HFFc6 (cell line): ENCODE results near the gene LHX8. TPM values are rescaled to one million over a fixed set of nuclear protein-coding genes. Genes with fewer than 3 reads are reported as not detected.

Experiments
- DNase-seq: peaks from one replicate; pipeline ENCODE4 v3.0.0-alpha.2; 2018
- H3K27ac Mint-ChIP-seq: 2 replicates; pipeline ENCODE4 v1.8.0; 2020; ENCODE audit warnings: mild to moderate bottlenecking, mixed read lengths
- H3K27me3 Mint-ChIP-seq: 2 replicates; pipeline ENCODE4 v1.8.0; 2021; ENCODE audit warnings: mild to moderate bottlenecking, moderate library complexity, mixed read lengths; ENCODE audit not compliant: insufficient read depth
- H3K36me3 Mint-ChIP-seq: 2 replicates; pipeline ENCODE4 v1.8.0; 2021; ENCODE audit warnings: low read depth, mixed read lengths
- H3K4me1 Mint-ChIP-seq: 2 replicates; pipeline ENCODE4 v1.8.0; 2020; ENCODE audit warnings: low read depth, mixed read lengths
- H3K4me3 Mint-ChIP-seq: 2 replicates; pipeline ENCODE4 v1.8.0; 2020; ENCODE audit warnings: mild to moderate bottlenecking, moderate library complexity, mixed read lengths
- H3K9me3 Mint-ChIP-seq: 2 replicates; pipeline ENCODE4 v1.8.0; 2020; ENCODE audit warnings: mild to moderate bottlenecking, mixed read lengths
- total RNA-seq, 6 experiments: library from RNA; stranded (reverse); fragmentation: NEBNext Ultra II Directional; extraction: Animal tissue kit (Norgen Biotek cat#: 25700); gene quantifications; 2 replicates in 1 of 6; 3 replicates in 5 of 6; pipeline ENCODE4 v1.2.3, GENCODE V29; 2021
- TF ChIP-seq, protein P1 (sequence below): fragments of 200-600 bp; sonication (generic); IDR thresholded peaks from 2 replicates; pipeline ENCODE4 v1.5.0; 2021; ENCODE audit warnings: antibody characterized with exemption, mild to moderate bottlenecking

Gene LHX8
- total RNA-seq, 6 experiments from 2014 or later: not detected

DNA sequence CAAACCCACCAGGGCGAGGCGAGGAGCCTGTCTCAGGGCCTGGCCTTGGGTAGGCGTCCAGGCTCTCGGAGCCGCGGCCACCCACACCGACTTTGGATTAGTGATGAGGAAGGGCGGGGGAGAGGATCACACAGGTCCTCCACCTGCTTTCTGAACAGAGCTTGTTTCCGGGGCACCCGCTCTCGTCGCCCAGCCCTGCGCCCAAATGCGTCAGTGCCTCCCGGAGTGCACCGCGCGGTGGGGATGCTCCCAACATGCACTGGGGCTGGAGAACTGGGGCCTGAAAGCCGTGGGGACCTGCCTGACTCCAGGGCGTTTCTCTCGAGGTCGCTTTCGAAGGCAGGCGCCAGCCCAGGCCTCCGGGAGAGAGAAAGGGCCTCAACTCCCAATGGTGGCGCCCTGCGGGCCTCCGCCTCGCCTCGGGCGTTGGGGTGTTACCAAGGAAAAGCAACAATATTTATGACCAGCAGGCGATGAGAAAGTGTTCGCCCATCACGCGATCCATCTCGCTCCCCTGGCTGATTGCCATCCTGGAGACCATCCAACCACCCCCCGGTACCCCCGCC lies 8.9 kb upstream of the LHX8 start:
- DNase-seq: no peak
- Mint-ChIP-seq H3K27ac (no peak overlapping the region), H3K4me1 (no peaks in the 10 kb centered on the region), H3K36me3 (no peaks in the 10 kb centered on the region), H3K4me3 (no peak overlapping the region), H3K27me3 (peaks cover 21% of the 10 kb centered on the region), H3K9me3 (no peaks in the 10 kb centered on the region)
- TF ChIP-seq, protein P1, sequence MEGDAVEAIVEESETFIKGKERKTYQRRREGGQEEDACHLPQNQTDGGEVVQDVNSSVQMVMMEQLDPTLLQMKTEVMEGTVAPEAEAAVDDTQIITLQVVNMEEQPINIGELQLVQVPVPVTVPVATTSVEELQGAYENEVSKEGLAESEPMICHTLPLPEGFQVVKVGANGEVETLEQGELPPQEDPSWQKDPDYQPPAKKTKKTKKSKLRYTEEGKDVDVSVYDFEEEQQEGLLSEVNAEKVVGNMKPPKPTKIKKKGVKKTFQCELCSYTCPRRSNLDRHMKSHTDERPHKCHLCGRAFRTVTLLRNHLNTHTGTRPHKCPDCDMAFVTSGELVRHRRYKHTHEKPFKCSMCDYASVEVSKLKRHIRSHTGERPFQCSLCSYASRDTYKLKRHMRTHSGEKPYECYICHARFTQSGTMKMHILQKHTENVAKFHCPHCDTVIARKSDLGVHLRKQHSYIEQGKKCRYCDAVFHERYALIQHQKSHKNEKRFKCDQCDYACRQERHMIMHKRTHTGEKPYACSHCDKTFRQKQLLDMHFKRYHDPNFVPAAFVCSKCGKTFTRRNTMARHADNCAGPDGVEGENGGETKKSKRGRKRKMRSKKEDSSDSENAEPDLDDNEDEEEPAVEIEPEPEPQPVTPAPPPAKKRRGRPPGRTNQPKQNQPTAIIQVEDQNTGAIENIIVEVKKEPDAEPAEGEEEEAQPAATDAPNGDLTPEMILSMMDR: no peak

DNA sequence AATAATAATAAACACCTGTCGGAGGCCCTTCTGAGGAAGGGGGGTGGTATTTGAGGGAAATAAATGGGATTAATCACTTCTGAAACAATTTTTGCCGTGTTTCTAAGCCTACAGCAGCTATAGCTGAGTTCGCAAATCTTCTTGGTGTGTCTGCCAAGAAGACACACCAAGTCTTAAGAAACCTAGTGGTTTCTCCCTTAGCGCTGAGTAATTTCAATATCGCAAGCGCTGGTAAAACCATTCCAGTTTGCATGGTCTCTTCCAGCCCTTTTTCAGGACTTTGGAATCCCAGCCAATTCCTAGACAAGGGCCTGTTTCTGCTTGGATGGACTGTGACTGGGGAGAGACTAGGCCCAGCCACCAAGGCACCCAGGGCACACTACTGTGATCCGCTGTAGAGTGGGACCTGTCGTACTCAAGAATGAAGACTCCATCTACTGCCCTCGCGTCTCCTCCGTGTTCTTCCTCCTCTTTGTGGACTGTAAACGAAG lies 7.5 kb upstream of the LHX8 start:
- no peaks in the 10 kb centered on the region for H3K4me1 Mint-ChIP-seq
- H3K4me3 Mint-ChIP-seq: no peak overlapping the region
- TF ChIP-seq, protein P1: no peak
- no peak for DNase-seq
- no peaks in the 10 kb centered on the region for H3K9me3 Mint-ChIP-seq
- H3K27me3 Mint-ChIP-seq: peaks cover 28% of the 10 kb centered on the region
- no peaks in the 10 kb centered on the region; the same call in 1 of the 2 replicates for H3K36me3 Mint-ChIP-seq
- H3K27ac Mint-ChIP-seq: no peak overlapping the region

DNA sequence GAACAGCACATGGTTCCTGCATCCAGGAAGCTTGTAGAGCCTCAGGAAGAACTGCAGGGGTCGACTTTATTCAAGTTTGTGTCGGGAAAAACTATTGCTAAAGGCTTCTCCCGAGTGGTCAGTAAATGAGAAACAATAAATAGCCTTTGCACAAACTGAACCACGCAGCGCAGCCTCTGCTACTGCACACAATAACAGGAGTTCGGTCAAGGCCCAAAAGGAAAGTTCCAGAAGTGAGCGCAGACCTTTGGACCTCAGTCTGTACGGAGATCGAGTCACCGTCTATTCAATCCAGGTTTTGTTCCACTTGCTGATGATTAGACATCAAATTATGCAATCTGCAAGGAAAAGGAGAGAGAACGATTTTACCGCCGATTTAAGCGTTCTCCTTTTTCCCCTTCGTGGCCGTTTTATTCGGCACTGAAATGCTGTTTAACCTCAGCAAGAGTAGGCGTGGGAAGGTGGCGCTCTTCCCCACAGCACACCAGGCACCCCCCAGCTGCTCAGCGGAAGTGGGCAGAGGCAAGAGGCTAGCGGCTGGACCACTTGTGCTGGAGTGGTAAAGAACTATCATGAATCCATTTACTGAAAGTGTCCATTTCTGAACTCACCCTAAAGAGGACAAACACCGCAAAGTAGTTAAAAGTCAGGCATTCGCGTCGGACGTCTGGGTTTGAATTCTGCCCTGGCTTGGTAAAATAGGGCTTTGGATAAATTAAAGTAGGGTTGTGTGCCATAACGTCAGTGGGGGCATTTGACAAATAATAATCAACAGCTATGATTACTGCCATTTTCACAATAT lies 6.1 kb upstream of the LHX8 start:
- H3K36me3 Mint-ChIP-seq: no peaks in the 10 kb centered on the region; the same call in 1 of the 2 replicates
- H3K4me1 Mint-ChIP-seq: no peaks in the 10 kb centered on the region
- no peak overlapping the region for H3K4me3 Mint-ChIP-seq
- TF ChIP-seq, protein P1: no peak
- DNase-seq: no peak
- H3K9me3 Mint-ChIP-seq: no peaks in the 10 kb centered on the region
- peaks cover 42% of the 10 kb centered on the region for H3K27me3 Mint-ChIP-seq
- H3K27ac Mint-ChIP-seq: no peak overlapping the region

DNA sequence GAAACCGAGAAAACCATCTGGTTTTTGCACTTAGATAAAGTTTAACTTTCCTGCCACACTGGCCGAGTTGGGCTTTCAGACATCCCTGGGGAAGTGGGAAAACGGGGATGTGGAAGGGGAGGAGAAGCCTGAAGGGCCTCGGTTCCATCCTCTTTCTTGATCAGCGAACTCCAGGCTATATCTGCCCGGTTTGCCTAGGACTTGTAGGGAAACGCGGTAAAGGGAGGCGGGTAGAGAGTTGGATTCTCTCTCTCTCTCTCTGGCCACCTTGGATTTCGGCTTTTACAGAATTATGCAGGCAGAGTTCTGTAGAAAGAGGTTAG lies 4.6 kb upstream of the LHX8 start:
- Mint-ChIP-seq H3K36me3 (no peaks in the 10 kb centered on the region; the same call in 1 of the 2 replicates), H3K4me3 (no peak overlapping the region), H3K4me1 (peaks cover 10% of the 10 kb centered on the region), H3K27me3 (peaks cover 56% of the 10 kb centered on the region), H3K9me3 (no peaks in the 10 kb centered on the region; the same call in 1 of the 2 replicates), H3K27ac (no peak overlapping the region)
- TF ChIP-seq, protein P1: no peak
- no peak for DNase-seq

DNA sequence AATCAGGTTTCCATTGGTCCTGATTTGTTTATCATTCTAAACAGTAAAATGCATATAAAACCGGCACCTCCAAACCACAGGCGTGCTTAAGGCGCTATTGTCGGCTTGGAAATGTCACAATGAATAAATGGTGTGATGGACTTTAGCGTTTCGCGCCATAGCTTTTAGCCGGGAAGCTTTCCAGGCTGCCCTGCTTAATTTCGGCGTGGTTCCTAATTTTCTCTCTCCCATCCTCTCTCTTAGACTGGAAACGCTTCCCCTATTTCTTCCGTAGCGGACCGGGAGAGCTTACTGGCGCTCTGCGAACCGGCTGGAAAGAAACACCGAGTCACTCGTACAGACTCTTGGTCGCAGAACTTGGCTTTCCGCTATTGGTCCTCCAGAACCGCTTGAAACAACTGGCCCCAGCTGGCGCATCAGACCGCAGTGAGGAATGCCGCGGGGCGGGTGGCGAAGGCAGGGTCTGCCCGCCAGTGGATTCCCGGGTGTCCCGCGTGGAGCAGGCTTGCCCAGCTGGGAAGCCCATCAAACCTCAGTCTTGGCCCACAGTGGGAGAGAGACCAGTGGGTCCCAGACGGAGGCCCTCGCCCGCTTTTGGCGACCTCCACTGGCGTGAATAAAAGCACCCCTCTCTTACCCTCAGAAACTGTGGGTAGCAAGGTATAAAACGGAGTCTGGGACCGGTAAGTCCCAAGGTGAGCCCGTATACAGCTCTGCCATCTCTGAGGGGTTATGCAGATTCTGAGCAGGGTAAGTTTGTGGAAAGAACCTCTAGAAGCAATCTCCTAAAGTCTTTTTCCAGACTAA lies 4.0 kb upstream of the LHX8 start:
- TF ChIP-seq, protein P1: no peak
- H3K36me3 Mint-ChIP-seq: no peaks in the 10 kb centered on the region; the same call in 1 of the 2 replicates
- H3K27ac Mint-ChIP-seq: no peak overlapping the region
- no peaks in the 10 kb centered on the region; the same call in 1 of the 2 replicates for H3K9me3 Mint-ChIP-seq
- DNase-seq: no peak
- H3K4me1 Mint-ChIP-seq: peaks cover 16% of the 10 kb centered on the region
- peaks cover 59% of the 10 kb centered on the region for H3K27me3 Mint-ChIP-seq
- H3K4me3 Mint-ChIP-seq: no peak overlapping the region; the same call in 1 of the 2 replicates
